GM23338 (cell line): ENCODE measurements around the gene SIGLEC15. TPM values are rescaled to one million over a fixed set of nuclear protein-coding genes. Genes with fewer than 3 reads are reported as not detected.

Source experiments
- ATAC-seq: fragments of 200-7000 bp; cut with Tn5 transposase; 3 replicates; pipeline ENCODE4 v1.9.1; 2020
- DNase-seq: peaks from one replicate; pipeline ENCODE4 v3.0.0-alpha.2; 2015; ENCODE audit warnings: low spot score
- H2AFZ ChIP-seq: fragments of 200-600 bp; sonication (generic); 2 replicates; pipeline ENCODE4 v1.8.0; 2016; ENCODE audit warnings: antibody characterized with exemption, mild to moderate bottlenecking, moderate library complexity
- H3F3A ChIP-seq: fragments of 200-600 bp; sonication (generic); replicated peaks from 2 replicates; pipeline ENCODE4 v1.8.0; 2017; ENCODE audit warnings: antibody characterized with exemption, mixed run types, low read depth
- H3K27ac ChIP-seq: fragments of 200-600 bp; sonication (generic); 2 replicates; pipeline ENCODE4 v1.6.1; 2016; ENCODE audit warnings: low read depth
- H3K27me3 ChIP-seq: fragments of 200-600 bp; sonication (generic); 2 replicates; pipeline ENCODE4 v1.8.0; 2016; ENCODE audit warnings: mild to moderate bottlenecking, mixed run types, moderate library complexity; ENCODE audit not compliant: insufficient read depth
- H3K36me3 ChIP-seq: fragments of 200-600 bp; sonication (generic); 2 replicates; pipeline ENCODE4 v1.8.0; 2016; ENCODE audit warnings: mild to moderate bottlenecking; ENCODE audit not compliant: insufficient read depth
- H3K4me1 ChIP-seq: fragments of 200-600 bp; sonication (generic); 2 replicates; pipeline ENCODE4 v1.8.0; 2016; ENCODE audit warnings: mild to moderate bottlenecking, moderate library complexity; ENCODE audit not compliant: insufficient read depth
- H3K4me2 ChIP-seq: fragments of 200-600 bp; sonication (generic); 2 replicates; pipeline ENCODE4 v1.7.1; 2017; ENCODE audit warnings: mixed run types
- H3K4me3 ChIP-seq: fragments of 200-600 bp; sonication (generic); 2 replicates; pipeline ENCODE4 v1.6.1; 2016; ENCODE audit warnings: mixed run types
- H3K79me2 ChIP-seq: fragments of 200-600 bp; sonication (generic); replicated peaks from 2 replicates; pipeline ENCODE4 v1.8.0; 2017; ENCODE audit warnings: mild to moderate bottlenecking; ENCODE audit not compliant: insufficient read depth
- H3K9me2 ChIP-seq: fragments of 200-600 bp; sonication (generic); 2 replicates; pipeline ENCODE4 v1.8.0; 2017; ENCODE audit not compliant: insufficient read depth
- H4K20me1 ChIP-seq: fragments of 200-600 bp; sonication (generic); replicated peaks from 2 replicates; pipeline ENCODE4 v1.8.0; 2017; ENCODE audit warnings: mild to moderate bottlenecking; ENCODE audit not compliant: insufficient read depth
- H3K27ac Mint-ChIP-seq: 2 replicates; pipeline ENCODE4 v1.8.0; 2020; ENCODE audit warnings: inconsistent platforms, mild to moderate bottlenecking, moderate library complexity, mixed read lengths
- H3K27me3 Mint-ChIP-seq: 3 replicates; pipeline ENCODE4 v1.8.0; 2022; ENCODE audit warnings: low read depth, mild to moderate bottlenecking, moderate library complexity, mixed read lengths, inconsistent platforms; ENCODE audit not compliant: insufficient read depth, poor library complexity
- H3K36me3 Mint-ChIP-seq: 3 replicates; pipeline ENCODE4 v1.8.0; 2021; ENCODE audit warnings: low read depth, mild to moderate bottlenecking, inconsistent platforms, moderate library complexity, mixed read lengths
- H3K4me1 Mint-ChIP-seq: 3 replicates; pipeline ENCODE4 v1.8.0; 2020; ENCODE audit warnings: mild to moderate bottlenecking, inconsistent platforms, mixed read lengths
- H3K4me3 Mint-ChIP-seq: 3 replicates; pipeline ENCODE4 v1.8.0; 2021; ENCODE audit warnings: moderate library complexity, mild to moderate bottlenecking, inconsistent platforms, mixed read lengths
- H3K9me3 Mint-ChIP-seq: 3 replicates; pipeline ENCODE4 v1.8.0; 2020; ENCODE audit warnings: moderate library complexity, mild to moderate bottlenecking, inconsistent platforms, mixed read lengths
- CREB1 ChIP-seq: fragments of 250-450 bp; sonication (Bioruptor Pico); IDR thresholded peaks from 2 replicates; pipeline ENCODE4 v1.5.0; 2020; ENCODE audit warnings: low read depth, mild to moderate bottlenecking, moderate library complexity
- ETS1 ChIP-seq: IDR thresholded peaks from 2 replicates; pipeline ENCODE4 v1.6.1; 2016; ENCODE audit warnings: antibody characterized with exemption
- EZH2 ChIP-seq: fragments of 200-600 bp; sonication (generic); IDR thresholded peaks from one replicate; pipeline ENCODE4 v1.8.0; 2017; ENCODE audit warnings: antibody characterized with exemption, mild to moderate bottlenecking, low read depth; ENCODE audit not compliant: unreplicated experiment
- EZH2phosphoT487 ChIP-seq: fragments of 200-600 bp; sonication (generic); IDR thresholded peaks from one replicate; pipeline ENCODE4 v1.8.1; 2018; ENCODE audit warnings: antibody characterized with exemption; ENCODE audit not compliant: unreplicated experiment
- NANOG ChIP-seq: IDR thresholded peaks from 2 replicates; pipeline ENCODE4 v1.6.1; 2016; ENCODE audit warnings: antibody characterized with exemption, borderline replicate concordance
- POLR2AphosphoS5 ChIP-seq: IDR thresholded peaks from 2 replicates; pipeline ENCODE4 v1.6.1; 2016; ENCODE audit warnings: antibody characterized with exemption, low read depth
- REST ChIP-seq: IDR thresholded peaks from one replicate; pipeline ENCODE4 v1.6.1; 2018; ENCODE audit warnings: antibody characterized with exemption; ENCODE audit not compliant: unreplicated experiment
- ZNF114 ChIP-seq: fragments of 250-450 bp; sonication (Bioruptor Pico); IDR thresholded peaks from 2 replicates; pipeline ENCODE4 v1.5.0; 2020; ENCODE audit warnings: mild to moderate bottlenecking, moderate library complexity
- ZNF331 ChIP-seq: fragments of 250-450 bp; sonication (Bioruptor Pico); IDR thresholded peaks from 2 replicates; pipeline ENCODE4 v1.5.0; 2020; ENCODE audit warnings: low read depth, mild to moderate bottlenecking, moderate library complexity
- polyA plus RNA-seq: library from polyadenylated mRNA; unstranded; fragments of >200 nt; fragmentation: Nextera tagmentation; extraction: Ambion mirVana; gene quantifications from 2 replicates; pipeline ENCODE4 v1.2.1, GENCODE V29; 2016
- total RNA-seq: library from RNA; depleted of rRNA; stranded (reverse); fragments of >200 nt; shearing (Covaris generic); gene quantifications from 2 replicates; pipeline ENCODE4 v1.2.3, GENCODE V29; 2014
- TF ChIP-seq, protein P1 (sequence below): fragments of 250-450 bp; sonication (Bioruptor Pico); IDR thresholded peaks from 2 replicates; pipeline ENCODE4 v1.5.0; 2020; ENCODE audit warnings: mild to moderate bottlenecking, moderate library complexity

SIGLEC15 gene
- total and polyA plus RNA-seq, 2 experiments from 2014 or later = 0.29 TPM; not detected in 1

DNA sequence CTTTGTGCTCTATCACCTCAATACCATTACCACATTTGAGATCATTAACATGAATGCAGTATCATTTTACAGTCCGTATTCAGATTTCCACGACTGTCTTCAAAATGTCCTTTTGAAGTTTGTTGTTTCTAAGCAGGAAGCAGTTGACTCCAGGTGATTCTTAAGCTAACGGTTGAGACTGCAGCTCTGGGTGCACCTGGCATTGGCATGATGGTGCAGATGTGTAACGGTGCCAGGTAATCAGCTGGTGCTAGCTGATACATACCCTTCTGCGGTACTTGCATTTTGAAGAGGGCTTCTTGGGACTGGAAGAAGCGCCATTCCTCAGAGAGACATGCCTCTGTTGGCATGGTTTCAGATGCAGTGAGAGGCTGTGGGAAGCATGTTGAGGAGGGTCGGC, 19.5 kb downstream of the SIGLEC15 start (continued):
- TF ChIP-seq, protein P1, sequence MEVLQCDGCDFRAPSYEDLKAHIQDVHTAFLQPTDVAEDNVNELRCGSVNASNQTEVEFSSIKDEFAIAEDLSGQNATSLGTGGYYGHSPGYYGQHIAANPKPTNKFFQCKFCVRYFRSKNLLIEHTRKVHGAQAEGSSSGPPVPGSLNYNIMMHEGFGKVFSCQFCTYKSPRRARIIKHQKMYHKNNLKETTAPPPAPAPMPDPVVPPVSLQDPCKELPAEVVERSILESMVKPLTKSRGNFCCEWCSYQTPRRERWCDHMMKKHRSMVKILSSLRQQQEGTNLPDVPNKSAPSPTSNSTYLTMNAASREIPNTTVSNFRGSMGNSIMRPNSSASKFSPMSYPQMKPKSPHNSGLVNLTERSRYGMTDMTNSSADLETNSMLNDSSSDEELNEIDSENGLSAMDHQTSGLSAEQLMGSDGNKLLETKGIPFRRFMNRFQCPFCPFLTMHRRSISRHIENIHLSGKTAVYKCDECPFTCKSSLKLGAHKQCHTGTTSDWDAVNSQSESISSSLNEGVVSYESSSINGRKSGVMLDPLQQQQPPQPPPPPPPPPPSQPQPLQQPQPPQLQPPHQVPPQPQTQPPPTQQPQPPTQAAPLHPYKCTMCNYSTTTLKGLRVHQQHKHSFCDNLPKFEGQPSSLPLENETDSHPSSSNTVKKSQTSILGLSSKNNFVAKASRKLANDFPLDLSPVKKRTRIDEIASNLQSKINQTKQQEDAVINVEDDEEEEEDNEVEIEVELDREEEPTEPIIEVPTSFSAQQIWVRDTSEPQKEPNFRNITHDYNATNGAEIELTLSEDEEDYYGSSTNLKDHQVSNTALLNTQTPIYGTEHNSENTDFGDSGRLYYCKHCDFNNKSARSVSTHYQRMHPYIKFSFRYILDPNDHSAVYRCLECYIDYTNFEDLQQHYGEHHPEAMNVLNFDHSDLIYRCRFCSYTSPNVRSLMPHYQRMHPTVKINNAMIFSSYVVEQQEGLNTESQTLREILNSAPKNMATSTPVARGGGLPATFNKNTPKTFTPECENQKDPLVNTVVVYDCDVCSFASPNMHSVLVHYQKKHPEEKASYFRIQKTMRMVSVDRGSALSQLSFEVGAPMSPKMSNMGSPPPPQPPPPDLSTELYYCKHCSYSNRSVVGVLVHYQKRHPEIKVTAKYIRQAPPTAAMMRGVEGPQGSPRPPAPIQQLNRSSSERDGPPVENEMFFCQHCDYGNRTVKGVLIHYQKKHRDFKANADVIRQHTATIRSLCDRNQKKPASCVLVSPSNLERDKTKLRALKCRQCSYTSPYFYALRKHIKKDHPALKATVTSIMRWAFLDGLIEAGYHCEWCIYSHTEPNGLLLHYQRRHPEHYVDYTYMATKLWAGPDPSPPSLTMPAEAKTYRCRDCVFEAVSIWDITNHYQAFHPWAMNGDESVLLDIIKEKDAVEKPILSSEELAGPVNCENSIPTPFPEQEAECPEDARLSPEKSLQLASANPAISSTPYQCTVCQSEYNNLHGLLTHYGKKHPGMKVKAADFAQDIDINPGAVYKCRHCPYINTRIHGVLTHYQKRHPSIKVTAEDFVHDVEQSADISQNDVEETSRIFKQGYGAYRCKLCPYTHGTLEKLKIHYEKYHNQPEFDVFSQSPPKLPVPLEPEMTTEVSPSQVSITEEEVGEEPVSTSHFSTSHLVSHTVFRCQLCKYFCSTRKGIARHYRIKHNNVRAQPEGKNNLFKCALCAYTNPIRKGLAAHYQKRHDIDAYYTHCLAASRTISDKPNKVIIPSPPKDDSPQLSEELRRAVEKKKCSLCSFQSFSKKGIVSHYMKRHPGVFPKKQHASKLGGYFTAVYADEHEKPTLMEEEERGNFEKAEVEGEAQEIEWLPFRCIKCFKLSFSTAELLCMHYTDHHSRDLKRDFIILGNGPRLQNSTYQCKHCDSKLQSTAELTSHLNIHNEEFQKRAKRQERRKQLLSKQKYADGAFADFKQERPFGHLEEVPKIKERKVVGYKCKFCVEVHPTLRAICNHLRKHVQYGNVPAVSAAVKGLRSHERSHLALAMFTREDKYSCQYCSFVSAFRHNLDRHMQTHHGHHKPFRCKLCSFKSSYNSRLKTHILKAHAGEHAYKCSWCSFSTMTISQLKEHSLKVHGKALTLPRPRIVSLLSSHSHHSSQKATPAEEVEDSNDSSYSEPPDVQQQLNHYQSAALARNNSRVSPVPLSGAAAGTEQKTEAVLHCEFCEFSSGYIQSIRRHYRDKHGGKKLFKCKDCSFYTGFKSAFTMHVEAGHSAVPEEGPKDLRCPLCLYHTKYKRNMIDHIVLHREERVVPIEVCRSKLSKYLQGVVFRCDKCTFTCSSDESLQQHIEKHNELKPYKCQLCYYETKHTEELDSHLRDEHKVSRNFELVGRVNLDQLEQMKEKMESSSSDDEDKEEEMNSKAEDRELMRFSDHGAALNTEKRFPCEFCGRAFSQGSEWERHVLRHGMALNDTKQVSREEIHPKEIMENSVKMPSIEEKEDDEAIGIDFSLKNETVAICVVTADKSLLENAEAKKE = no peak
- no peak for TF ChIP-seq ZNF114 (CRISPR knock-in tag)

- Mint-ChIP-seq H3K4me3 (no peak overlapping the region), H3K36me3 (peaks cover 2% of the 10 kb centered on the region; the same call in 2 of the 3 replicates), H3K27me3 (peaks cover 8% of the 10 kb centered on the region), H3K27ac (no peak overlapping the region), H3K4me1 (peaks cover 3% of the 10 kb centered on the region; the same call in 2 of the 3 replicates), H3K9me3 (no peaks in the 10 kb centered on the region)
- DNase-seq (no peak), ATAC-seq (no peak)
- Histone ChIP-seq H3K27ac (no peak overlapping the region), H3K4me1 (no peaks in the 10 kb centered on the region), H4K20me1 (no peaks in the 10 kb centered on the region), H3K9me2 (no peaks in the 10 kb centered on the region), H3K4me2 (no peak overlapping the region), H3F3A (no peaks in the 10 kb centered on the region), H3K79me2 (no peaks in the 10 kb centered on the region), H3K36me3 (no peaks in the 10 kb centered on the region), H2AFZ (no peak overlapping the region), H3K27me3 (no peaks in the 10 kb centered on the region), H3K4me3 (no peak overlapping the region)
- no peak for TF ChIP-seq ZNF331 (CRISPR knock-in tag)
- TF ChIP-seq NANOG = no peak
- TF ChIP-seq ZNF114 (CRISPR knock-in tag) = no peak
- no peak for TF ChIP-seq REST
- TF ChIP-seq POLR2AphosphoS5 = no peak
- TF ChIP-seq EZH2phosphoT487 = no peak
- TF ChIP-seq CREB1 (CRISPR knock-in tag) = no peak
- no peak for TF ChIP-seq EZH2
- no peak for TF ChIP-seq ETS1
Observed at GRCh38 chr18:45845410-45845809, 19.9 kb downstream of the SIGLEC15 start.
